GM21619 (cell line): ENCODE results near the gene SYNPR.

ENCODE experiments used
- ATAC-seq: cut with Tn5 transposase; IDR thresholded peaks from one replicate; pipeline ENCODE4 v1.9.1; 2021; ENCODE audit not compliant: unreplicated experiment

The SYNPR gene

DNA sequence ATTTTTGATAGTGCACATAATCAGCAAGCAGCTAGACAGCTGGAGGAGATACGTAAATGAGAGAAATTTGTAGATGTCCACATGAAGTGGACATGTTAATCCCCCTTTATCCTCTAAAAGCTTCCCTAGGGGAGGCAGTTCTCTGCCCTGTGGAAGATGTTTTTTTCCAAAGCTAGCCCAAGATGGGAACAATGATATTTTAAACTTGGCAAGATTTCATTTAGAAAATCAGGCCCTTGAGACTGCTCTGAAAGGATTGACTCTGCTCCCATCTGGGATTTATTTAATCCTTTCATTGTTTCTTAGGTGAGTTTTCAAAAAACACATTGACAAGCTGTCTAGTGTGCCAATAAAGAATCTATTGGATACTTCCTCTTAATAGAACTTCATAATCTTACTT is 92.0 kb downstream of the SYNPR start:
- no peak for ATAC-seq

DNA sequence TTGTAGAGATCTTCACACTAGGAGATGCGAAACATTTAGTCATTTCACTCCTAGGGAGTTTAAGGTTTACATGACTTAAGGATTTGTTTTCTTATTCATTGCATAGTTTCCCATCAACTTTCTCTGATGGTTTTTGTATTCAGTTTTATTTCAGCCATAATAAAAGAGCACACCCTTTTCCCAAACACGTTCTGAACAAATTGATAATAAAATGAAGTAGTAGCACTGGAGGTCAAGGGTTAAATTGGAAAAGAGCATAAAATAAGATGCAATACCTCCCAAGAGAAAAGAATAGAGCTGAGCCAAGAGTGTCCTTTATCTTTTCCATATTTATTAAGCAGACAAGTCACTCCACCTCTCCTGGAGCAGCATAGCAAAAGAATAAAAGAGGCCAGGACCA is 104.9 kb downstream of the SYNPR start:
- ATAC-seq, result no peak

DNA sequence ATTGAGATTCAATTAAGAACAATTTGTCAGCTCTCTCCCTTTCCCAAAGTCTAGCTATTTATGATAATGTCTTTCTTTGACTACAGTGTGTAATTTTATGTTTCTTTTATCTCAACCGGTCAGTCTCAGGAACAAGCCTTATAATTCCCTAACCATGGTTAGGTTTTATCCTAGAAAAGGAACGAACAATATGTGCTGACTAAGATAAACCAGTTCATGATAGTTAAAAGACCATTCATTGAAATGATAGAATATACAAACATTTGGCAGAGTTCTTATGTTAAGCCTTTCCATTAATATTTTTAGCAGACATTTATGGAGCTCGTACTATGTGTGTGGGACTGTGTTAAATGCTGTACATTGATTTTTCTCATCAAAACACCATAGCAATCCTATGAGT is 106.3 kb downstream of the SYNPR start:
- ATAC-seq, result no peak

DNA sequence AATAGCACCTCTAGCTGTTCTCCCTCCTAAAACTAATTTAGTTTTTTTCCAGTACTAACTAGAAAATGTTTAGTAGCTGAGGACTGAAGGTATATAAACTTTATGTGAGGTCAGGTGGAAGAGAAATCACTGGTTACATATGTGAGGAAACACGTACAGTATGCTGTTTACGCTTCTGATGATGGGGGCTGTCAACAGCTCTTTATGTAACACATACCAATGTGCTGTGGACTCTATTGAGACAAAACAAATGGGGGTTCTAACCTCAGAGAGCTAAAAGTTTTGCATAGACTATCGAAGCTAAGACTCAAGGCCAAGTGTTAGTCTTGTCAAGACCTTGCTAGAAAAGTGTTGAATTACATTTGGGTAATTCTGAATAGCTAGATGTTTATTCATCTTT is 107.5 kb downstream of the SYNPR start:
- no peak for ATAC-seq

DNA sequence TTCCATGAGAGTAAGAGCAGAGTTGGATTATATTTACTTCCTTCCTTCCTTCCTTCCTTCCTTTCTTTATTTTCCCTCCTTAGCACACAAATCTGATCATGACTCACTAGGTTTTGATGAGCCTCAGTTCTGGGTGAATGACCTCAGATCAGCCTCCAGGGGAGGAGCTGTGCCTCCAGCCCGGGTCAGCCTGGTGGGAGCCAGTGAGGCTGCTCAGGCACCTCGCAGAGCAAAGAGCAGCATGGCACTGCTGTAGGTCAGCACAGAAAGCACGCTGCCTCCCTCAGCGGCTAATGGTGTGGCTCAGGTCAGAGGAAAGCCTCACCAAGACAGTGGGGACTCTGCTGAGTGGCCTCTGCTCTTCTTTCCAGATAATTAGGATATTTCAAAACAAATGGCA is 108.5 kb downstream of the SYNPR start:
- no peak for ATAC-seq

DNA sequence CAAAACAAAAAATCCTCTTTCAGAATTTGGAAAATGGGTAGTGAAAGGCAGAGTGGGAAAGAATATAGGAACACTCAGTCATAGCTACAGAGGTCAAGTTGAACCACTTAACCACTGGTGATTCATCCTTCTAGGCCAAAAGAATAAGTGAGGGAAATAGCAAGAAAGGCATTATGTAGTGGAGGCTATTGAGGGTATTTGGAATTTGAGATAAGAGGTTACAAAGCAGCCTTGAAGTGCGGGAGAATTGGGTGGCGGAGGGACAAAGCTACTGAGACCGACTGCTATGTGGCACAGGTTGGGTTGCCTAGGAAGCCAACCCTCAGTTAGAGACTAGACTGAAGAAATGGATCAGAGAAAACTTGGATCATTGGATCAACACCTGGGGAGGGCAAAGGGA is 109.5 kb downstream of the SYNPR start:
- ATAC-seq, result no peak

DNA sequence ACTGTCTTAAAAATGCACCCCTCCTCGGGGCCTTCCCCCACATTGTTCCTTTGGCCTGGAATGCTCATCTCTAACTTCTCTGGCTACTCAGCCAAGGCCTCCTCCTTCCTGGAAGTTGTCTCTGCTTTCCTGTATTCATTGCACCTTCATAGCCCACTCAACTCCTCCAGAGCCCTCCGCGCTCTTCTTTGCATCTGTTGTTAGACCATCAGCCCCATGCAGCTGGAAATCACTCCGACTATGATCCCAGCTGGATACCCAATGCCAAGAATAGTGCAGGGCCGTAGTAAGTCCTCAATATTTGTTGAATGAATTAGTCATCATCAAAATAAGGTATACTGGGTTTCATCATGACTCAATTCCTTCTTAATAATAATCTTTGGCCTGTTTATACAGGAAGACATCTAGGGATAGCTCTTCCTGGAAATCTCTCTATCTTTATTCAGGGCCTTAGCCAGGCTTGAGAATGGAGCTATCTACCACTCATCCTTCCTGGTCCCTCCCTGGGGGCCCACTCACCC is 112.7 kb downstream of the SYNPR start:
- ATAC-seq, result no peak

DNA sequence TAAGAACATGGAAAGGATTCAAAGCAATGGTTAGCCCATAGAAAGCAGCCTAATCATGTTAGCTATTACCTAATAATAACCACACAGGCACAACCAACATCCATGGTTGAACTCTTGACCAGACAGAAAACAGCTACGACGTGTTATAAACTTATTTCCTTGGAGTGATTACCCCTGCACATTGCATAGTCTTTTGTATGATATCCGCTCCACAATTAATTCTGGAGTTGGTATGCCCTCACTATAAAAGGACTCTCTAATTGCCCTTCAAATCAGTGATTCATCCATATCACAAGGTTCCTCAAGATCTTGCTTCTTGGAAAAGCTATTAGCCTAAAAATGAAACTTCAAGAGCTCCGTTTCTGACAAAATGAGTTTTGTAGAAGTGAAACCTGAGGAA is 117.9 kb downstream of the SYNPR start:
- no peak for ATAC-seq

DNA sequence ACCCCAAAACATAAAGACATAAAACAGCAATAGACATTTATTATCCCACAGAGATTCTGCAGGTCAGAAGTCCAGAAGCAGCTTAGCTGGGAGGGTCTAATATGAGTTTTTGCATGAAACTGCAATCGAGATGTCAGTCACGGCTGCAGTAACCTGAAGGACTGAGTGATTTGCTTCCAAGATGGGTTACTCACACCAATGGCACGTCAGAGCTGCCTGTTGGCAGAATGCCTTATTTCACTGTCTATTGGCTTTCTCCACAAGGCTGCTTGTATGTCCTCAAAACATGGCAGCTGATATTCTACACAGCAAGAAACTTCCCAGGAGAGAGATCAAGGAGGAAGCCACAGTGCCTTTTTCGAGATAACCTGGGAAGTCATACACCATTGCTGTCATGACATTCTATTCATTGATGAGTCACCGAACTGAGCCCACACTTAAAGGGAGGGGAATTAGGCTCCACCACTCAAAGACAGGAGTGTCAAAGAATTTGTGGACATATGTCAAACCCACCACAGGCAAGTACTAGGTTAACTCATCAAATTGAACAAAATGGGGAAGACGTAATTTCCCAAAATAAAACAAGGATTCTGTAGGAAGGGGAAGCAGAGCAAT is 122.2 kb downstream of the SYNPR start:
- no peak for ATAC-seq

DNA sequence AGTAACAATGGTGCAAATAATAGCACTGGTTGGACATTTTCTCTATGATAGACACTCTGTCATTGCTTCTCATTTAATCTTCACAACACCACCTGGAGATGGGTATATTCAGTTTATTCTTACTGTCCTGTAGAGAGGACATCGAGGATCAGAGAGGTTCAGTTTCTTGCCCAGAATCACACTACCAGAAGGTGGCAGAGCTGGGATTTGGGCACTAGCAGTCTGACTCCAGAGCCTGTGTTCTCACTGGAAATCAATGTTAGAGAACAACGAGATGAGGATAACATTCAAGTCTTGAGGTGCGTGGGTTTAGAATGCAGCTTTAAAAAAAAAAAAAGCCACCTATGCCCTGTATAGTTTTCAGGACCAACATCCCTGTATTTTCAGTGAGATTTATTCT is 127.8 kb downstream of the SYNPR start:
- no peak for ATAC-seq

DNA sequence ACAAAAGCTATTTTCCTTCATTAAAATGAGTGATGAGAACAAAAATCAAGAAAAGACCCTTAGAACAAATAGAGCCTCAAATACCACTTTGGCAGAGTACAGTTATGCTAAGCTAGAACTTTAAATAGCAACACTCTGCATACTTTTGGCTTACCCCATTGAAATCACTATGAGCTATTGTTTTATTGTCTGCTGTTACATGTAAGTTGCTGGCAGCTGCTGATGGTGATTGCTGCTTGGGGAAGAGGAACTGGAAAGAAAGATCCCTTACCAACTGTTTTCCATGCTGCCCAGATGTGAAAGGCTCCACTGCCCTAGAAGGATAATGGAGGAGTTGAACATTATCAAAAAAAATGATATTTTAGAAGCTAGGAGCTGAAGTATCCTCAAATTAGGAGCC is 135.4 kb downstream of the SYNPR start:
- no peak for ATAC-seq

DNA sequence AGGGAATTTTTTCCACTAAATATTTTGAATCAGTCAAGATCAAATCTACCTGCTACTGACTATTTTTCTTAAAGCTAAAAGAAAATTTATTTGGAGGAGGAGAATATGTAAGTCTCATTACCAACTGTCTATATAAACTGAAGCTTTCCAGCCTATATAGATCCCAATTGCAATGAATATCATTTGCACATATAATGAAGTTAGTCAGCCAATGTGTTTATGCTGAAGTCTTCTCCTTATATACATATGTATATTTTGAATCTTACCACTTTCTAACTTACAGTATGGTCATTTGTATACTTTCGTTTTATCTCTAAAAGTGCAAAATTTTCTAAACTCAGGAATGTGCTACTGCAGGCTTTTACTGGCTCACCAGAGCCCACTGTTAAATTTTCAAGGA is 136.5 kb downstream of the SYNPR start:
- no peak for ATAC-seq

DNA sequence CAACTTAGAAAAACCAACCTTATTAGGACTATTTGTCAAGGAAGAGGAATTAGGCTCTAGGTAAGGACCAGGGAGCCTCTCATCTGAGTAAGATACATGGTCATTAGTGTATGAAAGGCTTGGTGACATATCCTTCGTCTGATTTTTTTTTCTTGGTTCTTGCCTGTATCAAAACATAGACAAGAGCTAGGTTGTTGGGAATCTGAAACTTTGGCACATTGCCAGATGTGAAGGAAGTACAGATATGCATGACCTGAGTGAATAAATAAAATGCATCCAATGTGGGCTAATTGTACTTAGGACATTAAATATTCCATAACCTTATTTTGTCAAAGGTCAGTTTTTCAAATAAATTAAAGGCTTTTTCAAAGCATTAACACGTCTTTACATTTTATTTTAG is 151.8 kb downstream of the SYNPR start:
- no peak for ATAC-seq

DNA sequence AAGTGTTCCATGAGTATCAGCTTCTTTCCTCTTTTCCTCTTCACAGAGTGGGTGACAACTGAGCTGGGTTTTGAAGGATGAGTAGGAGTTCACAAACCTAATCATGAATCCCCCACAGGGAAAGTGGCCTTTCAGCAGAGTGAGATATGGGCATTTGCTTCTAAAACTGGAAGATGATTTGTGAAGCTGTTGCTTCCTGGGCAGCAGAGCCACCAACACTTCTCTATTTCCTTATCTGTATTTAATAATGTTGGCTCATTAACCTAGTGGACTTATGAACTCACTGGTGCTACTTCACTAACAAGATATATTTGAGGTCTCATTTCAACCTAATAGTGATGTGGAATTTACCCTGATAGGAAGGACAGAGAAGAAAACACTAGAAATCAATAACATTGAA is 152.8 kb downstream of the SYNPR start:
- ATAC-seq, result no peak

DNA sequence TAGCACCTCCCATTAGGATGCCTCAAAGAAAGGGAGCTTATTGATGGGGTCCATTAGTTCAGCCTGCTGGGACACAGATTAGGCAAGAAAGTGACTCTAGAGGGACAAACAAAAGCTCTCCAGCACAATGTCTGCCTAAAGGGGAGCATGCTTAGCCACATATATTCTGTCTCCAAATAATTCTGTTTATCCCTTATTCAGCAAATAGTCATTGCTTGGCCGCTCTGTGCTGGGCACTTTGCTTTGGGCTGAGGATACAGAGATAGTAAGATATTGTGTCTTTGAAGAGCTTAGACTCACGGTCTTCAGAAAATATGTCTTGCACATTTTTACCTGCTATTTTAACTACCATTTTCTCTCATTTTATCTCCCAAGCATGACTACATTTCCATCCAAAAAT is 159.8 kb downstream of the SYNPR start:
- no peak for ATAC-seq

DNA sequence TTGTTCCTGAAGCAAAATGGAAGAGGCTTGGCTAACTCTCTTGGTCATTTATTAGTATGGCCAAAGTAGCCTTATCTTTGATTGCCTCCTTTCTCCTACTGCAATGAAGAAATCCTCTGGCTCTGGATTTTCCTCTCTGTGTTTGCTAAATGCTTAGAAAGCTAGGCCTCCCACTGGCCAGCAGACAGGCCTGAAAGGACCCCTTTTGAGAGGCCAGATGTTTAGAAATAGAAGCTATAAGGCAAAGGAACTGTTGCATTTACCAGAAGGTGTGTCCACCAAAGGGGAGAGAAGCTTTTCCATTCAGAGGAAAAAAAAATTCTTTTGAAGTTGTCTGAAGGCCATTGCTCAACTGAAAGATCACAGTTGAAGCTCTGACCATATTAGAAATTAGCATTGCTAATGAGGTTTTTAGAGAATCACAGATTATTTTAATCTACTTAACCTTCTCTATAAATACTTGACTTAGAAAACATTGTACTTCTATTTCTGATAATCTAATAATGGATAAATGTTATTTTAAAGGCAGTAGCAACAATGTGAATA is 160.8 kb downstream of the SYNPR start:
- ATAC-seq, result no peak

DNA sequence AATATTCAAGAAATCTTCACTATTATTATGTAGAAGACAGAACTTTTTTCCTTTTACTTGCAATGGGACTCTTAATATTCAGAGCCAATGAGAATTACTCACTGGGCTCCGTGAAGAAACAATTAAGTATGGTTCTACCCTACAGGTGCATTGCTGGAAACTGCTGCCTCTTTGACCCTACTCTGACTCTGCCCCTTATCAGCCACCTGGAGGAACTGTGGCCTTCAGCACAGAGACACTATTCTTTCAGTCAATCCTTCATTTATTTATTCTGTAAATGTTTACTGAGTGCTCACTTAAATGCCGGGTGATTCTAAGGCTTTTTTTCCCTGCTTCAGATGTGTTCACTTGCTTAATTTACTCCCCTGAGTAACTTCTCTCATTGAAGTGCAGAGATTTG is 163.2 kb downstream of the SYNPR start:
- no peak for ATAC-seq

DNA sequence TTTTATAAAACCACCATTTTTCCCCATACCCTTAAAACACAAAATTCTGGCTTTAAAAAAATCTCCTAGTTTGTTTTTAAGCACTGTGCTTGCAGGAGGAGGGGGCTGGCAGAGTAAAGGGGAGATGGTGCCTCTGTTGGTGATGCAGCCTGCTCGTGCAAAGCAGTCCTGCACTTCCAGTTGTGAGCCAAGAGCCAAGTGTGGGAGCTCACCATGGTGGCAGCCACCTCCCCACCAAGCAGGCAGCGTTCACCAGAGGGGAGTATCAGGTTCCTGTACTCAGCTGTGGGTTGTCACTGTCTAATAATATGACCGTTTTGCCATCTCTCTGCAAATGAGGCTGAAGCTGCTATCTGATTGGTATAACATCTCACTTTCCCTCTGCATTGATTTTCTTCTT is 164.8 kb downstream of the SYNPR start:
- no peak for ATAC-seq

DNA sequence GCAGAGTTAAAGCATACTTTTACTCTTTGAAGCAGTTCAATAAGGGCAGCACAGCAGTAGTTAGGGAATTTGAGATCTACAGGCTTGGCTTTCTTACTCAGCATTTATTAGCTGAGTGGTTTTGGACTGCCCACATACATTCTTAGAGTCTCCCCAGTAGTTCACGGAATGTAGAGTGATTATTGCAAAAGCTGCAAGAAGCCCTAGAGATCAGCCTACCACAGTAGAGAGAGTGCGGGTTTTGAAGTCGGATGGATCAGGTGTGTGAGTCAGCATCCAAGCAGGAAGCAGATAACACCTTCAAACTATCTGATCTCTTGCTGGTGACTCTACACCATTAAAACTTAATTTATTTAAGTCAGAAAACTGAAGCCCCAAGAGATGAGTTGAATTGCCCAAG is 171.9 kb downstream of the SYNPR start:
- no peak for ATAC-seq

DNA sequence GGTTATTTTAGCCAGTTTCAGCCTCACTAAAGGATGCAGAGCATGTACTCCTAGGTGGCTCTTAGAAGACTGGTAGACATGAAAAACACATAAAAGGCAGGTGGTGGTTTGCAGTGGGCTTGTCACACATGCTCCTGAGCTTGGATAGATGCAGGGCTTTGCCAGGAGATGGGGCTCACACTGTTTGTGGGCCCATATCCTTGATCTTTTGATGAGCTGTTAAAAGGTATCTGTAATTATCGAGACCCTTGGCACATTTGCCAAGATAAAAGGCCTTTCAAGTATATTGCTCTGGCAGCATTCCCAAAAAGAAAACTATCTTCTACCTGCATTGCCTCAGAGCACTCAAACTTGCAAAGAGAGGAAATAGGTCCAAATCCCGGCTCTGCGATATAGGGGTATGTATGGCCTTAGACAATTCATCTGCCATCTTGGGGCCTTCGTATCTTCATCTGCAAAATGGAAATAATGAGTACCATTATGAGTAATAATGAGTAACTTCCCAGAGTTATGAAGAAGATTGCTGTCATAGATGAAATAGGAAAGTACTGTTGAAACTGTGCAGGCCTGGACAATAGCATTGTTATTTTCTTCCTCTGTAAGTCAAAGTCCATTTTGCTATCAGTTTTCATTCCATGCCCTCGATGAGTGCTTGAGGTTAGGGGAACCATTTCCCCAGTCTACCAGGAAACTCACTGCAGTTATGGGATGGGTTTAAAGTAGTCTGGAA is 172.7 kb downstream of the SYNPR start:
- ATAC-seq, result no peak

DNA sequence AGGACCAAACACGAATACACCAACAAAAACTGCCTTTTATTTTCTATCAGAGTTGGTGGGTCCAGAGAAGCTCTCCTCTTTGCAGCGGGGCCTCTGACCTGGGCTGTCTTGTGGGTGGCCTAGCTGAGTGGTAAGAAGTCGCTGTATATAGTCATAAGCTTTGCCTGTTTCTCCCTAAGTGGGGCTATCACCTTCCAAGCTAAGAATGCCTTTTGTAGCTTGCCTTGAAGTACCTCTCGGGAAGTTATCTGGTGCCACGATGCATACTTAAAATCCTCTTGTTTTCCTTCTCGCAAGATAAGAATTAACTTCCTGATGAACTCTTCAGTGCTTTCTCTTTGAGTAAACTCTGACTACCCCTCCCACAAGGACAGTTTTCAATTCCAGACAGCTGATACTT is 178.8 kb downstream of the SYNPR start:
- ATAC-seq, result no peak

DNA sequence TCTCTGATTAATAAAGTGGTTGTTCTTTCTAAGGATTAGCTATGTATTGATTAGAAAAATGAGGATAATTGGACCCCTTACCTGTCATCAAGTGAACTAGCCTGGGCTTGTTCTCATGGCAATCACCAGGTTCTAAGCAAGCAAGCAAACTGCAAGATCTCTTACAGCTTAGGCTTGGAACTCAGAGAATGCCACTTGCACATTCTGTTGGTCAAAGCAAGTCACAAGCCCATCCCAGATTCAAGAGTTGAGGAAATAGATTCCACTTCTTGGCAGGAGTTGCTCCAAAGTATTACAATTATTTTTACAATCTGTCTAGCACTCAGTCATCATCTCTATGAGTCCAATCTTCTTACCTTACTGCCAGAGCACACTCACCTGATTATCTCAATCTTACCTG is 180.3 kb downstream of the SYNPR start:
- ATAC-seq, result no peak

DNA sequence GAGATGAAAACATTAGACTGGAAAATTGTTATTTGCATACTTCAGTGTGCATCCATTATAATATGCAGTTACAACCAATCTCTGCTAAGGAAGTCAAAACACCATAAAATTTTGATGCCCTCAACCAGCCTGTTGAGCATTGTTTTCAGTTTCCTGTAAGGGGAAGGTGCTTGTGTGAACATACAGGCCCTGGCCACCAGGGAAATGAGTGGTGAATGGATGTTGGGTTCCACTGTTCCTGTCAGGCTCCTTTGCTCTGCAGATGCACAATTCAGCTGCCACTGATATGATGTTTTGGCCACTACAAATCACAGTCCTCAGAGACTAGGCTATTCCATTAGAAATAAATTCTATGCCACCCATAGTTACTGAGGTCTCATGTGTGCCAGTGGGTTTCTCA is 184.6 kb downstream of the SYNPR start:
- ATAC-seq, result no peak
